Keratinocyte (primary cell): ENCODE results near the gene HSPA12B.

Source experiments
- EZH2 ChIP-seq: IDR thresholded peaks from one replicate; pipeline ENCODE4 v1.6.1; 2012; ENCODE audit warnings: inconsistent platforms, mild to moderate bottlenecking, low read length, moderate library complexity
- TF ChIP-seq, protein P1 (sequence below), 3 experiments: IDR thresholded peaks in 1 of 3; conservative IDR thresholded peaks in 1 of 3; optimal IDR thresholded peaks in 1 of 3; 2 replicates in 2 of 3; 3 replicates in 1 of 3; pipeline versions ENCODE3 to v1.5.1; 2011; ENCODE audit warnings: low read length in 3 of 3, mild to moderate bottlenecking in 3 of 3, moderate library complexity in 2 of 3, control low read depth in 1 of 3, inconsistent platforms in 1 of 3; ENCODE audit not compliant: insufficient read depth in 2 of 3; ENCODE audit errors: extremely low read depth in 1 of 3

DNA sequence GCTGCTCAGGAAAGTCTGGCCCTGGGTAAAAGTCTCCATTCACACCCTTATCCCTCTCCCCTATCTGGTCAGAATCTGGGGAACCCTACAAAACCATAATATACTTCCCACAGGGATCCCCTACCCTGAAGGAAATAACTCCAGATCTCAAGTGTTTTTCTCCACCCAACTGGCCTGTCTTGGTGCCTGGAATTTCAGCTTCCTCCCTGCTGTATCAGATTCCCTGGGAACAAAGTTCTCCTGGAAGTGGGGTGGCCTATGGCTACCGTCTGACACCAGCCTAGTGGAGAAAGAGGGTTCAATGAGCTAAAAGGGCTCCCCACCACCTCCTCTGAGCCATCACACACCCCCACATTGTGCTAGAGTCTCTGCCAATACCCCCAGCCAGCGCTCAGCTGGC, 15.0 kb downstream of the HSPA12B start:
- no peak for TF ChIP-seq EZH2
- TF ChIP-seq, protein P1, sequence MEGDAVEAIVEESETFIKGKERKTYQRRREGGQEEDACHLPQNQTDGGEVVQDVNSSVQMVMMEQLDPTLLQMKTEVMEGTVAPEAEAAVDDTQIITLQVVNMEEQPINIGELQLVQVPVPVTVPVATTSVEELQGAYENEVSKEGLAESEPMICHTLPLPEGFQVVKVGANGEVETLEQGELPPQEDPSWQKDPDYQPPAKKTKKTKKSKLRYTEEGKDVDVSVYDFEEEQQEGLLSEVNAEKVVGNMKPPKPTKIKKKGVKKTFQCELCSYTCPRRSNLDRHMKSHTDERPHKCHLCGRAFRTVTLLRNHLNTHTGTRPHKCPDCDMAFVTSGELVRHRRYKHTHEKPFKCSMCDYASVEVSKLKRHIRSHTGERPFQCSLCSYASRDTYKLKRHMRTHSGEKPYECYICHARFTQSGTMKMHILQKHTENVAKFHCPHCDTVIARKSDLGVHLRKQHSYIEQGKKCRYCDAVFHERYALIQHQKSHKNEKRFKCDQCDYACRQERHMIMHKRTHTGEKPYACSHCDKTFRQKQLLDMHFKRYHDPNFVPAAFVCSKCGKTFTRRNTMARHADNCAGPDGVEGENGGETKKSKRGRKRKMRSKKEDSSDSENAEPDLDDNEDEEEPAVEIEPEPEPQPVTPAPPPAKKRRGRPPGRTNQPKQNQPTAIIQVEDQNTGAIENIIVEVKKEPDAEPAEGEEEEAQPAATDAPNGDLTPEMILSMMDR (optimal IDR thresholded peaks at IDR 0.05 in 1 of 3, IDR thresholded peaks at IDR 0.05 in 1 of 3, conservative IDR thresholded peaks at IDR 0.05 in 1 of 3; ENCODE audit: extremely low read depth in 1 of 3, insufficient read depth in 2 of 3, low read length in 3 of 3), result no peak
